Left ventricle myocardium superior (tissue), 1 donor: ENCODE results near the gene HK1. TPM values are rescaled to one million over a fixed set of nuclear protein-coding genes. Genes with fewer than 3 reads are reported as not detected.
A peak's percentile ranks its signal among the peaks of the same experiment; 100 is the strongest.
"Not testable (repeated sequence)": the region's sequence is repeated elsewhere in the genome, so short reads cannot be mapped to it uniquely, and the experiment has no call there.

ENCODE experiments used
- ATAC-seq: fragments of 200-7000 bp; cut with Tn5 transposase; one replicate; pipeline ENCODE4 v1.9.1; 2020; ENCODE audit warnings: mild to moderate bottlenecking, moderate library complexity
- DNase-seq: peaks from one replicate; pipeline ENCODE4 v3.0.0-alpha.2; 2020
- intact Hi-C: fragments of 100-400 bp; cut with micrococcal nuclease; formaldehyde crosslinking; loops from one replicate; pipeline ENCODE4 v1.11.0; 2022
- total RNA-seq: library from RNA; stranded (reverse); fragmentation: NEBNext Ultra II Directional; extraction: Animal tissue kit (Norgen Biotek cat#: 25700); gene quantifications from one replicate; pipeline ENCODE4 v1.2.1, GENCODE V29; 2021
- donor health status: DM: no; HTN: yes; CAD: no; lungs with severe emphysema.

The HK1 gene
- total RNA-seq, 1 donor from 2014 or later = 210 TPM

- DNase-seq (no peak), ATAC-seq (no peak)
- intact Hi-C loops = no loop called here
Observed at GRCh38 chr10:69321865-69322264, 43.6 kb downstream of the HK1 start.

GRCh38 chr10:69322346-69322745 lies 44.0 kb downstream of the HK1 start:
- DNase-seq, ATAC-seq, intact Hi-C loops: not testable (repeated sequence)

DNA sequence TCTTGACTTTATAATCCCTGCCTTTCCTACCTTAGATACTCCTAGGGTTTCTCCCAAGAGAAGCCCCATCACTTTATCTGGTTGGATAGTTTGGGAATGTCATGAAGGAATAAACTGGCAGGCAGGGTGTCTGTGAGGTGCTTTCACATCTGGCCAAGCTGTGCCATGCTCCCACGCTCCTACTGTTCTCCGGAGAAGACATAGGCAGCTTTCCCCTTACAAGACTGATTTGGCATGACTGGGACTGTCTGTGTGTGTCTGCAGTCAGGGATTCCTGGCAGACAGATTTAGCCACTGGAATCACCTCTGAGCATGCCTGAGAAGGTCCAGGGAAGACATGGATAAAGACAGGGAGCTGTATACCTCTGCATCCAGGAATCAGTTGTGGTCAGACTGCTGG lies 45.3 kb downstream of the HK1 start:
- no peak for DNase-seq
- intact Hi-C loops = no loop called here
- no peak for ATAC-seq

GRCh38 chr10:69324583-69324982 lies 46.3 kb downstream of the HK1 start:
- intact Hi-C loops = no loop called here

DNA sequence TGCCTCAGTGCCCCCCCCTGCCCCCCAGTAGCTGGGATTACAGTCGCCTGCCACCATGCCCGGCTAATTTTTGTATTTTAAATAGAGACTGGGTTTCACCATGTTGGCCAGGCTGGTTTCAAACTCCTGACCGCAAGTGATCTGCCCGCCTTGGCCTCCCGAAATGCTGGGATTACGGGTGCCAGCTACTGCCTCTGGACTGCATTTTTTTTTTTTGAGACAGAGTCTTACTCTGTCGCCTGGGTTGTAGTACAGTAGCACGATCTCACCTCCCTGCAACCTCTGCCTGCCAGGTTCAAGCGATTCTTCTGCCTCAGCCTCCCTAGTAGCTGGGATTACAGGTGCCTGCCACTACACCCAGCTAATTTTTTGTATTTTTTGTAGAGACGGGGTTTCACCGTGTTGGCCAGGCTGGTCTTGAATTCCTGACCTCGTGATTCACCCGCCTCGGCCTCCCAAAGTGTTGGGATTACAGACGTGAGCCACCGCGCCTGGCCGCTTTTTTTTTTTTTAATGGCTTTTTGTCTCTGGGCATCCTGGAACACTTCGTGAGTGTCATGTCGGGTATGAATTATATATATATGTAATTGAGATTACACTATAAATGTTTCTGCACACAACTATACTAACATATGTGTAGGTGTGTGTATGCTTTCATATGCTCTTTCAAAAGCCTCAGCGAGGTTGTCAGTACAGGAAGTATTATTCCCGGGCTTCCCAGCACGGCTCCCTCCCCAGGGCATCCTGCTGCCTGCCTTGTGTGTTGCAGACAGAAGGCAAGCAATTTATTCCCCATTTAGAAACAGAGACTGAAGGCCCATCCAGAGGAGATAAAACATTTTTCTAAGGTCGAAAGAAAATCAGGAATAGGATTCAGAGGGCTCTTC lies 47.6 kb downstream of the HK1 start:
- intact Hi-C loops = not testable (repeated sequence)
- ATAC-seq (peak; percentile 33), DNase-seq (peak; percentile 67)

More at GRCh38 chr10:69324583-69324982, 46.3 kb downstream of the HK1 start:
- no peak for ATAC-seq
- no peak for DNase-seq

- DNase-seq = no peak
- no peak for ATAC-seq
- intact Hi-C loops = no loop called here
Observed at GRCh38 chr10:69326692-69327091, 48.4 kb downstream of the HK1 start.

- peak; percentile 88 for ATAC-seq
- intact Hi-C loops = no loop called here
- peak; percentile 80 for DNase-seq
Observed at GRCh38 chr10:69327463-69328379, 49.4 kb downstream of the HK1 start.

DNA sequence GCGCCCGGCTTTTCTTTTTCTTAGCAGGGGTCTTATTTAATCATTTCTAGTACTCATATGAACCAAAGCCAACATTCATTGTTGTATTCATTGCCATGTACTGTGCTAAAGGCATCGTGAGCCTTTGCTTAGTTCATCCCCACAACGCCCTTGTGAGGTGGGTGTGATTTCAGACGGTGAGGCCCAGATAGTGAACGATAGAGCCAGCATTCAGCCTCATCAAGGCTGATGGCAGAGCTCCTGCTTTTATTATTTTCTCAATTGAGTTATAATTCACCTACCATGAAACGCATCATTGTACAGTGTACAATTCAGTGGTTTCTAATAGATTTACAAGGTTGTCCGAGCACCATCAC lies 50.1 kb downstream of the HK1 start:
- DNase-seq (no peak), ATAC-seq (peak; percentile 20)
- intact Hi-C loops = no loop called here

- intact Hi-C loops, DNase-seq, ATAC-seq: not testable (repeated sequence)
Observed at GRCh38 chr10:69328888-69329287, 50.6 kb downstream of the HK1 start.

DNA sequence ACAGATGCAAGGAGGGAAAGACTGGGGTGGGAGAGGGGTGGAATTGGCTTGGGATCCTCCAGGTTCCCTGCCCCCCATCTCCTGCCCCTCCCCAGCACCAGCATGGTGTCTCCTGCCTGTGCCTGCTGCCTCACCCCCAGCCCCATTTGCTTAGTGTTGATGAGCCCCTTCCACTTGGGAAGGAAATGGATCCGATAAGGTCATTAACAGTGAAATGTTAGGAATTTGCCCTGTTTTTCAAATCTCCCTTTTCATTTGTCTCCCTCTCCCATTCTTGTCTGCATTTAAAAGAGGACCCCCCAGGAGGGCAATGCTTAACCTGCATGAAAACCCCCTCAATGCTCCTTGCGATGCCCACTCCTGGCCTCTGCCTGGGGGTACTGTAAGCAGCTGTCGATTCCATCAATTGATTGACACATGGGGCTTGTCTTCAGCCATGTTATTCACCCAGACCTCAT lies 51.5 kb downstream of the HK1 start:
- DNase-seq (no peak), ATAC-seq (no peak)
- intact Hi-C loops = no loop called here

DNA sequence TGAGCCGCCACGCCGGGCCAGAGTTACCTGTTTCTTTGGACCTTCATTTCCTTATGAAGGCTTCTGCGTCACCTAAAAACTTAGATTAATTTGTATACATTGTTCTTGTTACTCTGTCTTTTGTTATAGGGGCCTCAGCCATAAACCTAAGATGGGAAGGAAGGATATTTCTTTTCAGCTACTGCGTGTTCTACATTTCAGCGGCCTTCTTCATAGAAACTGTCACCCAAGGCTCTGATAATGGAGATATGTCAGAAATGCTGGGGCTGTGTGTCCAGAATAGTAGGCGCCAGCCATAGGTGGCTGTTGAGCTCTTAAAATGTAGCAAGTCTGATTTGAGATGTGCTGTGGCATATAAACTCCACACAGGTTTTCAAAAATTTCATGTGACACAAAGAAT lies 52.9 kb downstream of the HK1 start:
- ATAC-seq (no peak), DNase-seq (no peak)
- intact Hi-C loops = no loop called here

DNA sequence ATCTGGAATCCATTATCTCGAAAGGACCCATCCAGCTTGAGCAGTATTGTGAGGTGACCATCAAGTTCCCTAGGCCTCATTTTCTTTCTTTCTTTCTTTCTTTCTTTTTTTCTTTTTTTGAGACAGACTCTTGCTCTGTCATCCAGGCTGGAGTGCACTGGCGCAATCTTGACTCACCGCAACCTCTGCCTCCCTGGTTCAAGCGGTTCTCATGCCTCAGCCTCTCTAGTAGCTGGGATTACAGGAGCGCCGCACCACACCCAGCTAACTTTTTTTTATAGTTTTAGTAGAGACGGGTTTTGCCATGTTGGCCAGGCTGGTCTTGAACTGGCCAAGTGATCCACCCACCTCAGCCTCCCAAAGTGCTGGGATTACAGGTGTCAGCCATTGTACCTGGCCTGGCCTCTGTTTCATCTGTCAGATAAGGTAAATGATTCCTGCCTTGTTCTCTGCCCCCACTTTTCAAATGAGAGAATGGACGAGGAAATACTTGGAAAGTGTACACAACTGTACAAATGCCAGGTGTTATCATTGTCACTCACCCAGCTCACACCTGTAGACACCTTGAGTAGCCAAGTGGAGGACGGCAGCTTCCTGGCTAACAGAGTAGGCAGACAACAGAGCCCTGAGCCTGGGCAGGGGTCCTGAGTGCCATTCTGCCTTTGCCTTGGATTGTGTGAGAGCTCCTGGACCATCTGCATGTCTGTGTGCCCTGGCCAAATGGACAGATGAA lies 54.1 kb downstream of the HK1 start:
- DNase-seq = no peak
- intact Hi-C loops = no loop called here
- no peak for ATAC-seq

- peak; percentile 49 for DNase-seq
- peak; percentile 70 for ATAC-seq
- intact Hi-C loops = no loop called here
Observed at GRCh38 chr10:69333205-69333604, 54.9 kb downstream of the HK1 start.

GRCh38 chr10:69333865-69334301 lies 55.6 kb downstream of the HK1 start:
- intact Hi-C loops, DNase-seq, ATAC-seq: not testable (repeated sequence)

DNA sequence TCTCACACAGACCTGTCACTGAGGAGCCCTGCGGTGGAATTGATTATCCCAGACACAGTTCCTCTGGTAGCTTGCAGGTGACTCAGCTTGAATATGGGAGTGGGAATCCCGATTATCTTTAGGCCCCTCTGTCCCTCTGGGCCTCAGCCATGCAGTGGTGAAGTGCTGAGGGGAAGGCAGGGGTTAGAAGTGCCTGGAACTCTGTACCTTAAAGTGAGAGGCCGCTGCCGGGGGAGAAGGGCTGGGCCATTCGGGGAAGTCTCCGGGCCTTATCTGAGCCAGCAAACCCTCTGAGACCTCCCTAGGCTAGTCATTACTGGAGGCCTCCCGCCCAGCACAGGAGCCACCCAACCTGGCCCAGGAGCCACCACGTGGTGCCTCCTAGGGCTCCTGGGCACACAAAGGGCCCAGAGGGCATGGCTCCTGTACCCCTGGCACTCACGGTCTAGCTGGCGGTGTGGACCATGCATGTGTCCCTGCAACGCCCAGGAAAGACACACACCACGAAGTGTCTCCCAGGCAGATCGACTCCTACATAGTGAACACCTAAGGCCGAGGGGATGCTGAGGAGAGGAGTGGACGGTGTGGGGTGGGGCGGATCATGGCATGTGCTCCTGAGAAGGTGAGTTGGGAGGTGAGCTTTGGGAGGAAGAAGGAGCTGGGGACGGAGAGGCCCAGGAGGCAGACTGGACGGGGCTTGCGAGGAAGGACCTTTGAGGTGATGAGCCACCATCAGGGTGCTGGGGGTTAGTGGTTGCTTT lies 56.2 kb downstream of the HK1 start:
- ATAC-seq (peak; percentile 8), DNase-seq (no peak)
- intact Hi-C loops = no loop called here

DNA sequence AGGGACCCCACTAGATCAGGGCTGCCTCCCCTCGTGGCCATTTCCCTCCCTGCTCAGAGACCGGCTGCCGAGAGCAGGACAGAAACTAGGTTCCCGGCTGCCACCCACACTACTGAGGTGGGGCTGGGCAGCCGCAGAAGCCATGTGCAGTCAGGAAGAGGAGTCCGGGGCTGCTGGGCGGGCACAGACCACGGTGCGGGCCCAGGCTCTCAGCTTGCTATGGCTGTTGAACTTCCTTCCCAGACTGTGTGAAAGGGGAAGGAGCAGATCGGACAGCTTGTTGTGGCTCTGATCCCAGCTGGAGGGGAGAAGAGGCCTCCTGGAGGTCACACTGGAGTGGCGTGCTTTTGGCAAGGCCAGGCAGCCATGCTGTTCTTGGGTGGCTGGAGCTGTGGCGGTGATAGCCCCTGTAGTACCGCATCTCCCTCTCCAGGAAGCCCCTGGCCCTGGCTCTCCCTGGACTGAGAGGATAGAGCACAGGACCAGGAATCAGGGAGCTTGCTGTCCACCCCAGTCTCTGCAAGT lies 56.8 kb downstream of the HK1 start:
- DNase-seq (peak; percentile 76), ATAC-seq (peak; percentile 61)
- intact Hi-C loops = no loop called here

- ATAC-seq (no peak), DNase-seq (no peak)
- intact Hi-C loops = no loop called here
Observed at GRCh38 chr10:69335613-69336012, 57.3 kb downstream of the HK1 start.

DNA sequence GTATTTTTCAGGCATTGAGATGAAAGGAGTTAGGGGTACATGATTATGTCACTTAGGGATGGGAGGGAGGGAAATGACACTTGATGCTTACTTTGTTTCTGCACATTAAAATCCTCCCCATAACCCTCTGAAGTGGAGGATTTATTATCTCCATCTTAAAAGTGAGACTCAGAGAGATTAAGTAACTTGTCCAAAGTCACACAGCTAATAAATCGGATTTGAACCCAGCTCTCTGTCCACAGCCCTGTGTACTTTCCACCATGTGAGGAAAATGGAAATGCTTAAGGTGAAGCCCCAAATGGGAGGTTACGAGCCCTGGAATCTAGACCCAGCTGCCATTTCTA lies 58.6 kb downstream of the HK1 start:
- DNase-seq (no peak), ATAC-seq (no peak)
- intact Hi-C loops = no loop called here
